Measurements from ENCODE around the gene SFN.

GRCh38 chr1:26854906-26855305 lies 8.0 kb upstream of the SFN start:
- TF ChIP-seq GATA3 (IDR thresholded peaks at IDR 0.05; ENCODE audit: low read depth, low read length) (no peak), GATA2 (IDR thresholded peaks at IDR 0.05; ENCODE audit: low read depth, low read length) (no peak)

Data from SH-SY5Y (cell line).